Measurements from ENCODE around the gene NHERF2. TPM values are rescaled to one million over a fixed set of nuclear protein-coding genes. Genes with fewer than 3 reads are reported as not detected.

Gene NHERF2
- total RNA-seq, 4 donors from 2014 or later = 21.5 to 104 (median 30.2) TPM

DNA sequence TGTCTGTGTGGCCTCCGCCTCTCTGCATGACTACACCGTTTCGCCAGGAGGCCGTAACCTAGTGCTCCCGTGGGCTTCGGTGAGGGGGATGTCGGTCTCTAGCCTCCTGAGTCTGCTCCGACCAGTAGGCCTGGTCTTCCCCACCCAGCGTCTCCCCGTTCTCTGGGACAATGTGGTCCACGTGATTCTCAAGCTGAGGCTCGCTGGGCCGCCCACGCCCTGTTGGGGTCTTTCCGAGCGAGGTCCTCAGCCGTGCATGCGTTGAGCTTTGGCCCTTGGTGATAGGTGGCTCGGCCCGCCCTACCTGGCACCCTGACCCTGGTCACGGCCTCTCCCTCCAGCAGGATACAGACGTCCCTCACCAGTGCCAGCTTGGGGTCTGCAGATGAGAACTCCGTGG lies 52.0 kb downstream of the NHERF2 start:
- Histone ChIP-seq H3K27me3 (no peaks in the 10 kb centered on the region), H3K4me3 (no peak overlapping the region), H3K4me1 (peaks cover 0 to 20% (median 0%) of the 10 kb centered on the region in 4 donors), H3K27ac (no peak overlapping the region), H3K36me3 (peaks cover 0 to 86% (median 0%) of the 10 kb centered on the region in 3 donors), H3K9me3 (no peaks in the 10 kb centered on the region)
- no peak for DNase-seq
- no peak for TF ChIP-seq POLR2A (IDR thresholded peaks at IDR 0.05)

DNA sequence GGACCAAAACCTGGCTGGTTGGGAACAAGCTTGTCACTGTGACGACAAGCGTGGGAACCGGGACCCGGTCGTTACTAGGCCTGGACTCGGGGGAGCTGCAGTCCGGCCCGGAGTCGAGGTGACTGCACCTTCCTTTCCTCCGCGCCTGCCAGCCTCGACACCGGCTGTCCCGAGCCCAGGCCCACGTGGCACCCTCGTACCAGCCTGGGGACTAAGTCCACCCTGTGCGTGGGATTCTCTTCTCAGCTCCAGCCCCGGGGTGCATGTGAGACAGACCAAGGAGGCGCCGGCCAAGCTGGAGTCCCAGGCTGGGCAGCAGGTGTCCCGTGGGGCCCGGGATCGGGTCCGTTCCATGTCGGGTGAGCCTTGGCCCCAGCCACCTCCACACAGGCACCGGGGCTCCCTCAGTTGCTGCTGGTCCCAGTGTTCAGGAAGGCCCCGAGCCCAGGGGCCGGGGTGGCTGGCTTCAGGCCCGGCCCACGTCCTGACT lies 52.7 kb downstream of the NHERF2 start:
- Histone ChIP-seq H3K4me3 (no peak overlapping the region), H3K27ac (no peak overlapping the region), H3K4me1 (peaks cover 0 to 20% (median 0%) of the 10 kb centered on the region in 4 donors), H3K27me3 (no peaks in the 10 kb centered on the region), H3K36me3 (peaks cover 0 to 86% (median 0%) of the 10 kb centered on the region in 3 donors), H3K9me3 (no peaks in the 10 kb centered on the region)
- TF ChIP-seq, protein P1, sequence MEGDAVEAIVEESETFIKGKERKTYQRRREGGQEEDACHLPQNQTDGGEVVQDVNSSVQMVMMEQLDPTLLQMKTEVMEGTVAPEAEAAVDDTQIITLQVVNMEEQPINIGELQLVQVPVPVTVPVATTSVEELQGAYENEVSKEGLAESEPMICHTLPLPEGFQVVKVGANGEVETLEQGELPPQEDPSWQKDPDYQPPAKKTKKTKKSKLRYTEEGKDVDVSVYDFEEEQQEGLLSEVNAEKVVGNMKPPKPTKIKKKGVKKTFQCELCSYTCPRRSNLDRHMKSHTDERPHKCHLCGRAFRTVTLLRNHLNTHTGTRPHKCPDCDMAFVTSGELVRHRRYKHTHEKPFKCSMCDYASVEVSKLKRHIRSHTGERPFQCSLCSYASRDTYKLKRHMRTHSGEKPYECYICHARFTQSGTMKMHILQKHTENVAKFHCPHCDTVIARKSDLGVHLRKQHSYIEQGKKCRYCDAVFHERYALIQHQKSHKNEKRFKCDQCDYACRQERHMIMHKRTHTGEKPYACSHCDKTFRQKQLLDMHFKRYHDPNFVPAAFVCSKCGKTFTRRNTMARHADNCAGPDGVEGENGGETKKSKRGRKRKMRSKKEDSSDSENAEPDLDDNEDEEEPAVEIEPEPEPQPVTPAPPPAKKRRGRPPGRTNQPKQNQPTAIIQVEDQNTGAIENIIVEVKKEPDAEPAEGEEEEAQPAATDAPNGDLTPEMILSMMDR (IDR thresholded peaks at IDR 0.05) = no peak
- no peak for TF ChIP-seq POLR2A (IDR thresholded peaks at IDR 0.05)
- no peak for DNase-seq

DNA sequence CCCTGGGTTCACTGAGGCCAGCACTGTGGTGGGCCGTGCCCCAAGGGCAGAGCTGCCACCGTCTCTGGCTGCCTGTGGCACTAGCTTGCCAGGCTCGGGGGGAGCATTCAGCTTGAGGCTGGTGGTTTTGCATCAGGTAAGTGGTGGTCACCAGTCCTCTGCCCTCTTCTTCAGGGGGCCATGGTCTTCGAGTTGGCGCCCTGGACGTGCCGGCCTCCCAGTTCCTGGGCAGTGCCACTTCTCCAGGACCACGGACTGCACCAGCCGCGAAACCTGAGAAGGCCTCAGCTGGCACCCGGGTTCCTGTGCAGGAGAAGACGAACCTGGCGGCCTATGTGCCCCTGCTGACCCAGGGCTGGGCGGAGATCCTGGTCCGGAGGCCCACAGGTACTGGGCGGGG lies 53.3 kb downstream of the NHERF2 start:
- Histone ChIP-seq H3K4me3 (no peak overlapping the region), H3K27ac (no peak overlapping the region), H3K36me3 (peaks cover 0 to 87% (median 0%) of the 10 kb centered on the region in 3 donors), H3K27me3 (no peaks in the 10 kb centered on the region), H3K4me1 (peaks cover 0 to 20% (median 0%) of the 10 kb centered on the region in 4 donors), H3K9me3 (no peaks in the 10 kb centered on the region)
- no peak for TF ChIP-seq POLR2A (IDR thresholded peaks at IDR 0.05)
- TF ChIP-seq, protein P1 (IDR thresholded peaks at IDR 0.05) = no peak
- DNase-seq = no peak

DNA sequence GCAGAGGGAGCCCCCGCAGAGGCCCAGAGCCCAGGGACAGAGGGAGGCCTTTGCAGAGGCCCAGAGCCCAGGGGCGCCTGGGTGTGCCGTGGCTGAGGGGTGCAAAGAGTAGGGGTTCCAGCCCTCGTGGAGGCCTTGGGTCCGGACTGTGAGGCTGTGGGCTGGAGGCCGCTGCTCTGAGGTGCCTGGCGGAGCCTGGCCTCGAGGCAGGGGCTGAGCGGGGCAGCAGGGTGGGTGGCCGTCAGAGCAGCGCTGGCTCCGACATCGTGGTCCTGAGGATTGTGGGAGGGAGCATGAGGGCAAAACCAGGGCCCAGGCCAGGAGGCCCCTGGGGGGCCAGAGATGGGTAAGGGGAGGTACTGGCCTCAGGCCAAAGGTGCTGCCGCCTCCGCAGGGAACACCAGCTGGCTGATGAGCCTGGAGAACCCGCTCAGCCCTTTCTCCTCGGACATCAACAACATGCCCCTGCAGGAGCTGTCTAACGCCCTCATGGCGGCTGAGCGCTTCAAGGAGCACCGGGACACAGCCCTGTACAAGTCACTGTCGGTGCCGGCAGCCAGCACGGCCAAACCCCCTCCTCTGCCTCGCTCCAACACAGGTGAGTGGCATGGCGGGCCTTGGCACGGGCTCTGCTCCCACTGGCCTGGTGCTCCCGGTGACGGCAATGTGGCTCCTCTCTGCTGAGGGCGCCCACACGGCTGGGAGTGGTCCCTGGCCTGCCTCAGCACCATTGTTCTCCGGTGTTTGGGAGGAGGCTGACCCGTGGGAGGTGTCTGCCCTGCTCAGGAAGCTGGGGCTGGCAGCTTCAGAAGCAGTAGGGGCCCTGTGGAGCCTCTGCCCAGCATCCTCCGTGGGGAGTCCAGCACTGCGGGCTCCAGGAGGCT lies 54.7 kb downstream of the NHERF2 start:
- no peaks in the 10 kb centered on the region for H3K9me3 ChIP-seq
- TF ChIP-seq, protein P1 (IDR thresholded peaks at IDR 0.05) = no peak
- TF ChIP-seq POLR2A (IDR thresholded peaks at IDR 0.05) = no peak
- H3K27ac ChIP-seq = no peak overlapping the region
- no peaks in the 10 kb centered on the region for H3K27me3 ChIP-seq
- H3K4me3 ChIP-seq = no peak overlapping the region
- peaks cover 0 to 90% (median 0%) of the 10 kb centered on the region in 3 donors for H3K36me3 ChIP-seq
- H3K4me1 ChIP-seq = peaks cover 0 to 20% (median 0%) of the 10 kb centered on the region in 4 donors
- no peak for DNase-seq

DNA sequence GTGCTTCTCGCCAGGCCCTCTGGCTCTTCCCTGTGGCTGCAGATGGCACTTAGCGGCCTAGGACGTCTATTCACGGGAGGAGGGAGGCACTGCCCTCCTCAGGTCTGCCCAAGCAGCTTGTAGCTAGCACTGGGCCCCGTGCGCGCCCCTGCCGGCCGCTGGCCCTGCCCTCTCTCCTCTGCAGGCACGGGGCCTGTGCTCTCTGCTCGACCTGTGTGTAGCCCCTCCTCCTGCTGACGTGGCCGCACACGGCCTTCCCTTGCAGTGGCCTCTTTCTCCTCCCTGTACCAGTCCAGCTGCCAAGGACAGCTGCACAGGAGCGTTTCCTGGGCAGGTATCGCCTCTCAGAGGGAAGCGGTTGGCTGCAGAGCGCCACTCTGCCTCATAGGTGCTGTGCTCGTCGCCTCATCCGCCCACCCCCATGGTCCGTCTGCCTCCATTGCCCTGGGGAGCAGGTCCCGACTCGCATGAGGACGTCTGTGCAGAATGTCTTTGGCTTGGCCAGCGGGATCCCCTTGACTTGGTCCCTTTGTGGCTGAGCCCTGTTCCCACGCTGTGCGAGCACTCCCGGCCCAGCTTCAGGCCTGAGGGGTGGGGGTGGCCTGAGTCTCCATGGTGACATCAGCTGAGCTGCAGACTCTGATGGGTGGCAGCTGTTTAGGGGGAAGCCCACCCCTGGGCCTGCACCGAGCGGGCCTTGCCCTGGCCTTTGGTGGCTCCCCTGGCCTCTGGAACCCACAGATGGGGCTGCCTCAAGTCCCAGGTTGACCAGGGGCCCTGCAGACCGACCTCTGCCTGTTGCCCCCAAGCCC lies 55.7 kb downstream of the NHERF2 start:
- no peaks in the 10 kb centered on the region for H3K27me3 ChIP-seq
- no peaks in the 10 kb centered on the region for H3K9me3 ChIP-seq
- peak overlapping the region in 1 of 4 donors; percentile 48 for H3K27ac ChIP-seq
- peaks cover 0 to 20% (median 0%) of the 10 kb centered on the region in 4 donors for H3K4me1 ChIP-seq
- TF ChIP-seq, protein P1 (IDR thresholded peaks at IDR 0.05) = no peak
- no peak for TF ChIP-seq POLR2A (IDR thresholded peaks at IDR 0.05)
- no peak for DNase-seq
- no peak overlapping the region for H3K4me3 ChIP-seq
- H3K36me3 ChIP-seq = peaks cover 0 to 91% (median 0%) of the 10 kb centered on the region in 3 donors
